Adrenal gland (tissue), 5 donors: Measurements from ENCODE around the gene RBM47.

ENCODE experiments used
- POLR2A ChIP-seq, 2 donors: fragments of 450-650 bp; IDR thresholded peaks; one replicate each; pipeline ENCODE4 v1.6.1; 2017; ENCODE audit warnings: antibody characterized with exemption in 2 of 2, mild to moderate bottlenecking in 2 of 2, moderate library complexity in 1 of 2
- TF ChIP-seq, protein P1 (sequence below), 6 experiments: fragments of 450-650 bp in 4 of 6; fragments of 200-600 bp in 2 of 6; sonication (generic) in 1 of 6; IDR thresholded peaks; 1 replicate in 5 of 6; 2 replicates in 1 of 6; pipeline versions ENCODE4 v1.5.1 to v1.8.0; 2016 to 2021; ENCODE audit warnings: antibody characterized with exemption in 6 of 6, mild to moderate bottlenecking in 2 of 6, moderate library complexity in 1 of 6
- donor health status: DM: no; HTN: no; CAD: no.

DNA sequence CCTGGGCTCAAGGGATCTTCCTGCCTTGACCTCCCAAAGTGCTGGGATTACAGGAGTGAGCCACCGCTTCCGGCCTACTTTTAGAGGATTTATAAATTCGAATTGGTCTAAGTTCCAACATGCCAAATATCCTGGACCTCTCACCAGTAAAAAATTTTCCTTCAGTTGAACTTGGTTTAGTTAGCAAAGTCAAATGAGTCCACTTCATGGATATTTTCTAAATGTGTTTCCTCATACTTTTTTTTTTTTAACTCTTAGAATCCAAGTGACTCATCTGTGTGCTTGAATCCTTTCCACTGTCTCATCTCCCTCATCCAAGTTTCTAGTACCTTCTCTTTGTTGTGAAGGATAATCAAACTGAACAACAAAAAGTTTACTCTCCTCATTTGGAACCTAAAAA, 49.7 kb downstream of the RBM47 start:
- TF ChIP-seq POLR2A (IDR thresholded peaks at IDR 0.05) = no peak
- TF ChIP-seq, protein P1, sequence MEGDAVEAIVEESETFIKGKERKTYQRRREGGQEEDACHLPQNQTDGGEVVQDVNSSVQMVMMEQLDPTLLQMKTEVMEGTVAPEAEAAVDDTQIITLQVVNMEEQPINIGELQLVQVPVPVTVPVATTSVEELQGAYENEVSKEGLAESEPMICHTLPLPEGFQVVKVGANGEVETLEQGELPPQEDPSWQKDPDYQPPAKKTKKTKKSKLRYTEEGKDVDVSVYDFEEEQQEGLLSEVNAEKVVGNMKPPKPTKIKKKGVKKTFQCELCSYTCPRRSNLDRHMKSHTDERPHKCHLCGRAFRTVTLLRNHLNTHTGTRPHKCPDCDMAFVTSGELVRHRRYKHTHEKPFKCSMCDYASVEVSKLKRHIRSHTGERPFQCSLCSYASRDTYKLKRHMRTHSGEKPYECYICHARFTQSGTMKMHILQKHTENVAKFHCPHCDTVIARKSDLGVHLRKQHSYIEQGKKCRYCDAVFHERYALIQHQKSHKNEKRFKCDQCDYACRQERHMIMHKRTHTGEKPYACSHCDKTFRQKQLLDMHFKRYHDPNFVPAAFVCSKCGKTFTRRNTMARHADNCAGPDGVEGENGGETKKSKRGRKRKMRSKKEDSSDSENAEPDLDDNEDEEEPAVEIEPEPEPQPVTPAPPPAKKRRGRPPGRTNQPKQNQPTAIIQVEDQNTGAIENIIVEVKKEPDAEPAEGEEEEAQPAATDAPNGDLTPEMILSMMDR (IDR thresholded peaks at IDR 0.05) = no peak
